ENCODE data around the gene EHBP1L1. TPM values are rescaled to one million over a fixed set of nuclear protein-coding genes. Genes with fewer than 3 reads are reported as not detected.
A peak's percentile ranks its signal among the peaks of the same experiment; 100 is the strongest.

EHBP1L1 gene
- total and polyA plus RNA-seq, 2 of the 13 experiments (the other 11 are each of a cell fraction or from before 2014, with no cell fraction given) = 8.3 to 10.6 TPM

DNA sequence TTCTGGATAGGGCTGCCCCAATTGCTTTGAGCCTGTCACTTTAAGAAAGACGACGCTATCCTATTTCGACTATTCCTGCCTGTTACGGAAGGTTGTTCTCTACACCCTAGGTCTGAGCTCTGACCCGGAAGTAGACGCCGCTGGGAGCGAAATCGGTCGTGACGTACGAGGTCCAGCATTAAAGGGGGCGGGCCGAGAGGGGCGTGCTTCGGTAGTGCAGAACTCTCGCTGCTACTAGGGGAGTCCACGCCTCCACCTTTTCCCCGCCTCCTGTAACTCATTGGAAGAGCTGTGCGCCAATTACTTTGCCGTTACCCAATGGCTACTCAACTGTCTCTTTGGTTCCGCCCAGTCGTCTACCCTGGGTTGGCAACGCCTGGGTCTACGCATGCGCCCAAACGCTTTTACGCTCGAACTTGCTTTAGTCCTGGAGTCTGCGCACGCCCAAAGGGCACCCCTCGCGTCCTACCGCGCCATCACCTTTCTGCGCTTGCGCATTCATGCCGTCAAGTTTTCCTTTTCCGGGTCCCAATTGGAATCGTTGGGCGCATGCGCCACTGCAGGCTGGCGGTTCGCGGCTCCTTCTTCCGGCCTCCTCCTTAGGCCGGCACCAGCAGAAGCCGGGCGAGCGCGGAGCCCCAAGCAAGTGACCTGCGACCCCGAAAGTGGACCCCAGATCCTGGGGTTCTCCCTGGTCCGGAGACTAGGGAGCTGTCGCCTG lies 39.5 kb downstream of the EHBP1L1 start, which contains the start of gene PCNX3 (continued):
- TF ChIP-seq ZNF337 (CRISPR knock-in tag; IDR thresholded peaks at IDR 0.05; ENCODE audit: borderline replicate concordance, low read depth) = peak; percentile 38; the same call in 1 of the 2 replicates
- no peak for TF ChIP-seq TCF7L2 (IDR thresholded peaks at IDR 0.05; ENCODE audit: low read depth, low read length)
- TF ChIP-seq ARHGAP35 (CRISPR knock-in tag; IDR thresholded peaks at IDR 0.05; ENCODE audit: borderline replicate concordance) = no peak
- TF ChIP-seq, protein P1, sequence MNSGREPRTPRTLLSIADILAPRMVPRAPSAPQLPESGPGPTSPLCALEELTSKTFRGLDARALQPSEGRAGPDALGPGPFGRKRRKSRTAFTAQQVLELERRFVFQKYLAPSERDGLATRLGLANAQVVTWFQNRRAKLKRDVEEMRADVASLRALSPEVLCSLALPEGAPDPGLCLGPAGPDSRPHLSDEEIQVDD (CRISPR knock-in tag; IDR thresholded peaks at IDR 0.05; ENCODE audit: borderline replicate concordance) = no peak
- TF ChIP-seq KMT2A (CRISPR knock-in tag; IDR thresholded peaks at IDR 0.05) = peak; percentile 23; the same call in 1 of the 2 replicates
- TF ChIP-seq, protein P2, sequence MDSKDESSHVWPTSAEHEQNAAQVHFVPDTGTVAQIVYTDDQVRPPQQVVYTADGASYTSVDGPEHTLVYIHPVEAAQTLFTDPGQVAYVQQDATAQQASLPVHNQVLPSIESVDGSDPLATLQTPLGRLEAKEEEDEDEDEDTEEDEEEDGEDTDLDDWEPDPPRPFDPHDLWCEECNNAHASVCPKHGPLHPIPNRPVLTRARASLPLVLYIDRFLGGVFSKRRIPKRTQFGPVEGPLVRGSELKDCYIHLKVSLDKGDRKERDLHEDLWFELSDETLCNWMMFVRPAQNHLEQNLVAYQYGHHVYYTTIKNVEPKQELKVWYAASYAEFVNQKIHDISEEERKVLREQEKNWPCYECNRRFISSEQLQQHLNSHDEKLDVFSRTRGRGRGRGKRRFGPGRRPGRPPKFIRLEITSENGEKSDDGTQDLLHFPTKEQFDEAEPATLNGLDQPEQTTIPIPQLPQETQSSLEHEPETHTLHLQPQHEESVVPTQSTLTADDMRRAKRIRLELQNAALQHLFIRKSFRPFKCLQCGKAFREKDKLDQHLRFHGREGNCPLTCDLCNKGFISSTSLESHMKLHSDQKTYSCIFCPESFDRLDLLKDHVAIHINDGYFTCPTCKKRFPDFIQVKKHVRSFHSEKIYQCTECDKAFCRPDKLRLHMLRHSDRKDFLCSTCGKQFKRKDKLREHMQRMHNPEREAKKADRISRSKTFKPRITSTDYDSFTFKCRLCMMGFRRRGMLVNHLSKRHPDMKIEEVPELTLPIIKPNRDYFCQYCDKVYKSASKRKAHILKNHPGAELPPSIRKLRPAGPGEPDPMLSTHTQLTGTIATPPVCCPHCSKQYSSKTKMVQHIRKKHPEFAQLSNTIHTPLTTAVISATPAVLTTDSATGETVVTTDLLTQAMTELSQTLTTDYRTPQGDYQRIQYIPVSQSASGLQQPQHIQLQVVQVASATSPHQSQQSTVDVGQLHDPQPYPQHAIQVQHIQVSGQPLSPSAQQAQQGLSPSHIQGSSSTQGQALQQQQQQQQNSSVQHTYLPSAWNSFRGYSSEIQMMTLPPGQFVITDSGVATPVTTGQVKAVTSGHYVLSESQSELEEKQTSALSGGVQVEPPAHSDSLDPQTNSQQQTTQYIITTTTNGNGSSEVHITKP (CRISPR knock-in tag; IDR thresholded peaks at IDR 0.05; ENCODE audit: low read depth) = no peak
- TF ChIP-seq HOXA5 (CRISPR knock-in tag; IDR thresholded peaks at IDR 0.05) = no peak; the same call in none of the 2 replicates
- TF ChIP-seq, protein P3, sequence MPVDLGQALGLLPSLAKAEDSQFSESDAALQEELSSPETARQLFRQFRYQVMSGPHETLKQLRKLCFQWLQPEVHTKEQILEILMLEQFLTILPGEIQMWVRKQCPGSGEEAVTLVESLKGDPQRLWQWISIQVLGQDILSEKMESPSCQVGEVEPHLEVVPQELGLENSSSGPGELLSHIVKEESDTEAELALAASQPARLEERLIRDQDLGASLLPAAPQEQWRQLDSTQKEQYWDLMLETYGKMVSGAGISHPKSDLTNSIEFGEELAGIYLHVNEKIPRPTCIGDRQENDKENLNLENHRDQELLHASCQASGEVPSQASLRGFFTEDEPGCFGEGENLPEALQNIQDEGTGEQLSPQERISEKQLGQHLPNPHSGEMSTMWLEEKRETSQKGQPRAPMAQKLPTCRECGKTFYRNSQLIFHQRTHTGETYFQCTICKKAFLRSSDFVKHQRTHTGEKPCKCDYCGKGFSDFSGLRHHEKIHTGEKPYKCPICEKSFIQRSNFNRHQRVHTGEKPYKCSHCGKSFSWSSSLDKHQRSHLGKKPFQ (CRISPR knock-in tag; IDR thresholded peaks at IDR 0.05; ENCODE audit: insufficient replicate concordance) = no peak
- TF ChIP-seq ZNF678 (CRISPR knock-in tag; IDR thresholded peaks at IDR 0.05) = no peak
- TF ChIP-seq KDM3A (CRISPR knock-in tag; IDR thresholded peaks at IDR 0.05; ENCODE audit: low read depth) = no peak
- TF ChIP-seq AGO2 (optimal IDR thresholded peaks at IDR 0.05; ENCODE audit: low read depth, low read length) = no peak
- TF ChIP-seq, protein P4, sequence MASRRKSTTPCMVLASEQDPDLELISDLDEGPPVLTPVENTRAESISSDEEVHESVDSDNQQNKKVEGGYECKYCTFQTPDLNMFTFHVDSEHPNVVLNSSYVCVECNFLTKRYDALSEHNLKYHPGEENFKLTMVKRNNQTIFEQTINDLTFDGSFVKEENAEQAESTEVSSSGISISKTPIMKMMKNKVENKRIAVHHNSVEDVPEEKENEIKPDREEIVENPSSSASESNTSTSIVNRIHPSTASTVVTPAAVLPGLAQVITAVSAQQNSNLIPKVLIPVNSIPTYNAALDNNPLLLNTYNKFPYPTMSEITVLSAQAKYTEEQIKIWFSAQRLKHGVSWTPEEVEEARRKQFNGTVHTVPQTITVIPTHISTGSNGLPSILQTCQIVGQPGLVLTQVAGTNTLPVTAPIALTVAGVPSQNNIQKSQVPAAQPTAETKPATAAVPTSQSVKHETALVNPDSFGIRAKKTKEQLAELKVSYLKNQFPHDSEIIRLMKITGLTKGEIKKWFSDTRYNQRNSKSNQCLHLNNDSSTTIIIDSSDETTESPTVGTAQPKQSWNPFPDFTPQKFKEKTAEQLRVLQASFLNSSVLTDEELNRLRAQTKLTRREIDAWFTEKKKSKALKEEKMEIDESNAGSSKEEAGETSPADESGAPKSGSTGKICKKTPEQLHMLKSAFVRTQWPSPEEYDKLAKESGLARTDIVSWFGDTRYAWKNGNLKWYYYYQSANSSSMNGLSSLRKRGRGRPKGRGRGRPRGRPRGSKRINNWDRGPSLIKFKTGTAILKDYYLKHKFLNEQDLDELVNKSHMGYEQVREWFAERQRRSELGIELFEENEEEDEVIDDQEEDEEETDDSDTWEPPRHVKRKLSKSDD (CRISPR knock-in tag; IDR thresholded peaks at IDR 0.05; ENCODE audit: low read depth) = no peak
- TF ChIP-seq ETV6 (CRISPR knock-in tag; conservative IDR thresholded peaks at IDR 0.05) = no peak; the same call in 1 of the 2 replicates
- no peak for TF ChIP-seq ZNF382 (CRISPR knock-in tag; IDR thresholded peaks at IDR 0.05; ENCODE audit: borderline replicate concordance)
- TF ChIP-seq, protein P5, sequence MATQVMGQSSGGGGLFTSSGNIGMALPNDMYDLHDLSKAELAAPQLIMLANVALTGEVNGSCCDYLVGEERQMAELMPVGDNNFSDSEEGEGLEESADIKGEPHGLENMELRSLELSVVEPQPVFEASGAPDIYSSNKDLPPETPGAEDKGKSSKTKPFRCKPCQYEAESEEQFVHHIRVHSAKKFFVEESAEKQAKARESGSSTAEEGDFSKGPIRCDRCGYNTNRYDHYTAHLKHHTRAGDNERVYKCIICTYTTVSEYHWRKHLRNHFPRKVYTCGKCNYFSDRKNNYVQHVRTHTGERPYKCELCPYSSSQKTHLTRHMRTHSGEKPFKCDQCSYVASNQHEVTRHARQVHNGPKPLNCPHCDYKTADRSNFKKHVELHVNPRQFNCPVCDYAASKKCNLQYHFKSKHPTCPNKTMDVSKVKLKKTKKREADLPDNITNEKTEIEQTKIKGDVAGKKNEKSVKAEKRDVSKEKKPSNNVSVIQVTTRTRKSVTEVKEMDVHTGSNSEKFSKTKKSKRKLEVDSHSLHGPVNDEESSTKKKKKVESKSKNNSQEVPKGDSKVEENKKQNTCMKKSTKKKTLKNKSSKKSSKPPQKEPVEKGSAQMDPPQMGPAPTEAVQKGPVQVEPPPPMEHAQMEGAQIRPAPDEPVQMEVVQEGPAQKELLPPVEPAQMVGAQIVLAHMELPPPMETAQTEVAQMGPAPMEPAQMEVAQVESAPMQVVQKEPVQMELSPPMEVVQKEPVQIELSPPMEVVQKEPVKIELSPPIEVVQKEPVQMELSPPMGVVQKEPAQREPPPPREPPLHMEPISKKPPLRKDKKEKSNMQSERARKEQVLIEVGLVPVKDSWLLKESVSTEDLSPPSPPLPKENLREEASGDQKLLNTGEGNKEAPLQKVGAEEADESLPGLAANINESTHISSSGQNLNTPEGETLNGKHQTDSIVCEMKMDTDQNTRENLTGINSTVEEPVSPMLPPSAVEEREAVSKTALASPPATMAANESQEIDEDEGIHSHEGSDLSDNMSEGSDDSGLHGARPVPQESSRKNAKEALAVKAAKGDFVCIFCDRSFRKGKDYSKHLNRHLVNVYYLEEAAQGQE (IDR thresholded peaks at IDR 0.05; ENCODE audit: borderline replicate concordance in 1 of 2, low read depth in 1 of 2, low read length in 2 of 2) = peak in 1 of 2 experiments; percentile 32; a peak in 1 of 4 replicates
- no peak for TF ChIP-seq DNMT3B (CRISPR knock-in tag; conservative IDR thresholded peaks at IDR 0.05)

Data from HepG2 (cell line).